GM12878 (cell line): ENCODE data around the gene ACTR8.

Source experiments
- BACH1 ChIP-seq: fragments of 450-650 bp; IDR thresholded peaks from 2 replicates; pipeline ENCODE4 v1.6.1; 2017; ENCODE audit warnings: mild to moderate bottlenecking, borderline replicate concordance
- CHD1 ChIP-seq: IDR thresholded peaks from 2 replicates; pipeline ENCODE4 v1.6.1; 2012; ENCODE audit warnings: low read depth, low read length, improper control_type of control experiment
- FOS ChIP-seq: IDR thresholded peaks from 3 replicates; pipeline ENCODE4 v1.6.1; 2011; ENCODE audit warnings: borderline replicate concordance; ENCODE audit not compliant: insufficient read length; ENCODE audit errors: extremely low read depth
- HDGF ChIP-seq: fragments of 450-650 bp; IDR thresholded peaks from 2 replicates; pipeline ENCODE4 v1.6.1; 2016; ENCODE audit warnings: antibody characterized with exemption
- IKZF2 ChIP-seq, 2 experiments: fragments of 450-650 bp; IDR thresholded peaks; 2 replicates each; pipeline ENCODE4 v1.6.1; 2017; ENCODE audit warnings: mild to moderate bottlenecking in 2 of 2, moderate library complexity in 2 of 2
- JUNB ChIP-seq: IDR thresholded peaks from 2 replicates; pipeline ENCODE4 v1.6.1; 2016; ENCODE audit warnings: antibody characterized with exemption, mild to moderate bottlenecking
- MYC ChIP-seq: IDR thresholded peaks from 2 replicates; pipeline ENCODE4 v1.6.1; 2011; ENCODE audit warnings: mild to moderate bottlenecking, low read length, moderate library complexity, inconsistent platforms; ENCODE audit not compliant: insufficient read depth, insufficient replicate concordance, insufficient read length, severe bottlenecking
- POLR2A ChIP-seq: IDR thresholded peaks from 2 replicates; pipeline ENCODE4 v1.6.1; 2011; ENCODE audit warnings: low read depth, mild to moderate bottlenecking, low read length
- RAD51 ChIP-seq: fragments of 450-650 bp; IDR thresholded peaks from 2 replicates; pipeline ENCODE4 v1.6.1; 2016; ENCODE audit warnings: moderate library complexity, mild to moderate bottlenecking, inconsistent platforms
- TAF1 ChIP-seq: IDR thresholded peaks from 2 replicates; pipeline ENCODE4 v1.6.1; 2011; ENCODE audit warnings: mild to moderate bottlenecking, low read depth, low read length, borderline replicate concordance
- ZZZ3 ChIP-seq: IDR thresholded peaks from 2 replicates; pipeline ENCODE4 v1.6.1; 2011; ENCODE audit warnings: low read depth; ENCODE audit not compliant: control insufficient read depth, insufficient read length
- TF ChIP-seq, protein P1 (sequence below), 3 experiments: IDR thresholded peaks in 2 of 3; conservative IDR thresholded peaks in 1 of 3; 2 replicates each; pipeline ENCODE4 v1.5.1; 2011; ENCODE audit warnings: low read depth in 3 of 3, low read length in 3 of 3, mild to moderate bottlenecking in 3 of 3, control low read depth in 2 of 3, moderate library complexity in 2 of 3, inconsistent platforms in 1 of 3, mixed read lengths in 1 of 3; ENCODE audit not compliant: control insufficient read depth in 2 of 3, insufficient read depth in 1 of 3; ENCODE audit errors: extremely low read depth in 1 of 3
- TF ChIP-seq, protein P2 (sequence below): IDR thresholded peaks from 2 replicates; pipeline ENCODE4 v1.6.1; 2012; ENCODE audit warnings: improper control_type of control experiment, low read depth, low read length; ENCODE audit not compliant: insufficient replicate concordance
- TF ChIP-seq, protein P3 (sequence below): fragments of 450-650 bp; IDR thresholded peaks from 2 replicates; pipeline ENCODE4 v1.6.1; 2017; ENCODE audit warnings: mild to moderate bottlenecking, moderate library complexity

DNA sequence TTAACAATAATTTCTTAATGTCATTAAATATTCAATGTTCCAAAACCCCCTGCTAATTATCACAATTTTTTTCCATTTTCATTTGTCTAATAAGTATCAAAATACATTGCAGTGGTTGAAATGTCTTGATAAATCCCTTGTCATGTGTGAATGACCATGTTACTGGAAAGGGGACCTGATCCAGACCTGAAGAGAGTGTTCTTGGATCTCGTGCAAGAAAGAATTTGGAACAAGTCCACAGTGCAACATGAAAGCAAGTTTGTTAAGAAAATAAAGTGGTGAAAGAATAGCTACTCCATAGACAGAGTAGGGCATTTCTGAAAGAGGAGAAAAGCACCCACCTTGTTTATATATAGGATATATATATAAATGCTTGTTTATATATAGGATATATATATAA lies 20.1 kb upstream of the ACTR8 start:
- no peak for TF ChIP-seq RAD51
- TF ChIP-seq FOS: no peak
- TF ChIP-seq, protein P1, sequence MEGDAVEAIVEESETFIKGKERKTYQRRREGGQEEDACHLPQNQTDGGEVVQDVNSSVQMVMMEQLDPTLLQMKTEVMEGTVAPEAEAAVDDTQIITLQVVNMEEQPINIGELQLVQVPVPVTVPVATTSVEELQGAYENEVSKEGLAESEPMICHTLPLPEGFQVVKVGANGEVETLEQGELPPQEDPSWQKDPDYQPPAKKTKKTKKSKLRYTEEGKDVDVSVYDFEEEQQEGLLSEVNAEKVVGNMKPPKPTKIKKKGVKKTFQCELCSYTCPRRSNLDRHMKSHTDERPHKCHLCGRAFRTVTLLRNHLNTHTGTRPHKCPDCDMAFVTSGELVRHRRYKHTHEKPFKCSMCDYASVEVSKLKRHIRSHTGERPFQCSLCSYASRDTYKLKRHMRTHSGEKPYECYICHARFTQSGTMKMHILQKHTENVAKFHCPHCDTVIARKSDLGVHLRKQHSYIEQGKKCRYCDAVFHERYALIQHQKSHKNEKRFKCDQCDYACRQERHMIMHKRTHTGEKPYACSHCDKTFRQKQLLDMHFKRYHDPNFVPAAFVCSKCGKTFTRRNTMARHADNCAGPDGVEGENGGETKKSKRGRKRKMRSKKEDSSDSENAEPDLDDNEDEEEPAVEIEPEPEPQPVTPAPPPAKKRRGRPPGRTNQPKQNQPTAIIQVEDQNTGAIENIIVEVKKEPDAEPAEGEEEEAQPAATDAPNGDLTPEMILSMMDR (IDR thresholded peaks at IDR 0.05 in 2 of 3, conservative IDR thresholded peaks at IDR 0.05 in 1 of 3; ENCODE audit: control insufficient read depth in 2 of 3, extremely low read depth in 1 of 3, insufficient read depth in 1 of 3, low read depth in 3 of 3, low read length in 3 of 3): no peak
- TF ChIP-seq ZZZ3: no peak
- TF ChIP-seq POLR2A: no peak
- no peak for TF ChIP-seq JUNB
- no peak for TF ChIP-seq HDGF
- TF ChIP-seq TAF1: no peak
- no peak for TF ChIP-seq CHD1
- TF ChIP-seq, protein P2, sequence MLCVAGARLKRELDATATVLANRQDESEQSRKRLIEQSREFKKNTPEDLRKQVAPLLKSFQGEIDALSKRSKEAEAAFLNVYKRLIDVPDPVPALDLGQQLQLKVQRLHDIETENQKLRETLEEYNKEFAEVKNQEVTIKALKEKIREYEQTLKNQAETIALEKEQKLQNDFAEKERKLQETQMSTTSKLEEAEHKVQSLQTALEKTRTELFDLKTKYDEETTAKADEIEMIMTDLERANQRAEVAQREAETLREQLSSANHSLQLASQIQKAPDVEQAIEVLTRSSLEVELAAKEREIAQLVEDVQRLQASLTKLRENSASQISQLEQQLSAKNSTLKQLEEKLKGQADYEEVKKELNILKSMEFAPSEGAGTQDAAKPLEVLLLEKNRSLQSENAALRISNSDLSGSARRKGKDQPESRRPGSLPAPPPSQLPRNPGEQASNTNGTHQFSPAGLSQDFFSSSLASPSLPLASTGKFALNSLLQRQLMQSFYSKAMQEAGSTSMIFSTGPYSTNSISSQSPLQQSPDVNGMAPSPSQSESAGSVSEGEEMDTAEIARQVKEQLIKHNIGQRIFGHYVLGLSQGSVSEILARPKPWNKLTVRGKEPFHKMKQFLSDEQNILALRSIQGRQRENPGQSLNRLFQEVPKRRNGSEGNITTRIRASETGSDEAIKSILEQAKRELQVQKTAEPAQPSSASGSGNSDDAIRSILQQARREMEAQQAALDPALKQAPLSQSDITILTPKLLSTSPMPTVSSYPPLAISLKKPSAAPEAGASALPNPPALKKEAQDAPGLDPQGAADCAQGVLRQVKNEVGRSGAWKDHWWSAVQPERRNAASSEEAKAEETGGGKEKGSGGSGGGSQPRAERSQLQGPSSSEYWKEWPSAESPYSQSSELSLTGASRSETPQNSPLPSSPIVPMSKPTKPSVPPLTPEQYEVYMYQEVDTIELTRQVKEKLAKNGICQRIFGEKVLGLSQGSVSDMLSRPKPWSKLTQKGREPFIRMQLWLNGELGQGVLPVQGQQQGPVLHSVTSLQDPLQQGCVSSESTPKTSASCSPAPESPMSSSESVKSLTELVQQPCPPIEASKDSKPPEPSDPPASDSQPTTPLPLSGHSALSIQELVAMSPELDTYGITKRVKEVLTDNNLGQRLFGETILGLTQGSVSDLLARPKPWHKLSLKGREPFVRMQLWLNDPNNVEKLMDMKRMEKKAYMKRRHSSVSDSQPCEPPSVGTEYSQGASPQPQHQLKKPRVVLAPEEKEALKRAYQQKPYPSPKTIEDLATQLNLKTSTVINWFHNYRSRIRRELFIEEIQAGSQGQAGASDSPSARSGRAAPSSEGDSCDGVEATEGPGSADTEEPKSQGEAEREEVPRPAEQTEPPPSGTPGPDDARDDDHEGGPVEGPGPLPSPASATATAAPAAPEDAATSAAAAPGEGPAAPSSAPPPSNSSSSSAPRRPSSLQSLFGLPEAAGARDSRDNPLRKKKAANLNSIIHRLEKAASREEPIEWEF: no peak
- TF ChIP-seq, protein P3, sequence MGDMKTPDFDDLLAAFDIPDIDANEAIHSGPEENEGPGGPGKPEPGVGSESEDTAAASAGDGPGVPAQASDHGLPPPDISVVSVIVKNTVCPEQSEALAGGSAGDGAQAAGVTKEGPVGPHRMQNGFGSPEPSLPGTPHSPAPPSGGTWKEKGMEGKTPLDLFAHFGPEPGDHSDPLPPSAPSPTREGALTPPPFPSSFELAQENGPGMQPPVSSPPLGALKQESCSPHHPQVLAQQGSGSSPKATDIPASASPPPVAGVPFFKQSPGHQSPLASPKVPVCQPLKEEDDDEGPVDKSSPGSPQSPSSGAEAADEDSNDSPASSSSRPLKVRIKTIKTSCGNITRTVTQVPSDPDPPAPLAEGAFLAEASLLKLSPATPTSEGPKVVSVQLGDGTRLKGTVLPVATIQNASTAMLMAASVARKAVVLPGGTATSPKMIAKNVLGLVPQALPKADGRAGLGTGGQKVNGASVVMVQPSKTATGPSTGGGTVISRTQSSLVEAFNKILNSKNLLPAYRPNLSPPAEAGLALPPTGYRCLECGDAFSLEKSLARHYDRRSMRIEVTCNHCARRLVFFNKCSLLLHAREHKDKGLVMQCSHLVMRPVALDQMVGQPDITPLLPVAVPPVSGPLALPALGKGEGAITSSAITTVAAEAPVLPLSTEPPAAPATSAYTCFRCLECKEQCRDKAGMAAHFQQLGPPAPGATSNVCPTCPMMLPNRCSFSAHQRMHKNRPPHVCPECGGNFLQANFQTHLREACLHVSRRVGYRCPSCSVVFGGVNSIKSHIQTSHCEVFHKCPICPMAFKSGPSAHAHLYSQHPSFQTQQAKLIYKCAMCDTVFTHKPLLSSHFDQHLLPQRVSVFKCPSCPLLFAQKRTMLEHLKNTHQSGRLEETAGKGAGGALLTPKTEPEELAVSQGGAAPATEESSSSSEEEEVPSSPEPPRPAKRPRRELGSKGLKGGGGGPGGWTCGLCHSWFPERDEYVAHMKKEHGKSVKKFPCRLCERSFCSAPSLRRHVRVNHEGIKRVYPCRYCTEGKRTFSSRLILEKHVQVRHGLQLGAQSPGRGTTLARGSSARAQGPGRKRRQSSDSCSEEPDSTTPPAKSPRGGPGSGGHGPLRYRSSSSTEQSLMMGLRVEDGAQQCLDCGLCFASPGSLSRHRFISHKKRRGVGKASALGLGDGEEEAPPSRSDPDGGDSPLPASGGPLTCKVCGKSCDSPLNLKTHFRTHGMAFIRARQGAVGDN: no peak
- TF ChIP-seq BACH1: no peak
- no peak for TF ChIP-seq IKZF2 (IDR thresholded peaks at IDR 0.05)
- TF ChIP-seq MYC: no peak
